Skeletal muscle satellite cell (primary cell): Measurements from ENCODE around the gene PSMG4.
A peak's percentile ranks its signal among the peaks of the same experiment; 100 is the strongest.
"Not testable (repeated sequence)": the region's sequence is repeated elsewhere in the genome, so short reads cannot be mapped to it uniquely, and the experiment has no call there.

ENCODE experiments used
- H3K27me3 ChIP-seq: 2 replicates; pipeline ENCODE4 v1.7.0; 2013; ENCODE audit warnings: low read length; ENCODE audit not compliant: control insufficient read depth, insufficient read depth
- H3K36me3 ChIP-seq: 2 replicates; pipeline ENCODE4 v1.7.0; 2013; ENCODE audit warnings: mild to moderate bottlenecking, control low read depth, low read length; ENCODE audit not compliant: insufficient read depth
- H3K4me1 ChIP-seq: 2 replicates; pipeline ENCODE4 v1.7.0; 2013; ENCODE audit warnings: low read length; ENCODE audit not compliant: control insufficient read depth, insufficient read depth
- H3K4me2 ChIP-seq: 2 replicates; pipeline ENCODE4 v1.7.0; 2013; ENCODE audit warnings: mild to moderate bottlenecking, low read length
- H3K4me3 ChIP-seq: 2 replicates; pipeline ENCODE4 v1.7.0; 2013; ENCODE audit warnings: low read length
- H3K9ac ChIP-seq: 2 replicates; pipeline ENCODE4 v1.7.0; 2013; ENCODE audit warnings: mild to moderate bottlenecking, low read depth, low read length, moderate library complexity
- H3K9me3 ChIP-seq: replicated peaks from 2 replicates; pipeline ENCODE4 v1.7.0; 2013; ENCODE audit warnings: mild to moderate bottlenecking, control low read depth, low read length

Gene PSMG4

DNA sequence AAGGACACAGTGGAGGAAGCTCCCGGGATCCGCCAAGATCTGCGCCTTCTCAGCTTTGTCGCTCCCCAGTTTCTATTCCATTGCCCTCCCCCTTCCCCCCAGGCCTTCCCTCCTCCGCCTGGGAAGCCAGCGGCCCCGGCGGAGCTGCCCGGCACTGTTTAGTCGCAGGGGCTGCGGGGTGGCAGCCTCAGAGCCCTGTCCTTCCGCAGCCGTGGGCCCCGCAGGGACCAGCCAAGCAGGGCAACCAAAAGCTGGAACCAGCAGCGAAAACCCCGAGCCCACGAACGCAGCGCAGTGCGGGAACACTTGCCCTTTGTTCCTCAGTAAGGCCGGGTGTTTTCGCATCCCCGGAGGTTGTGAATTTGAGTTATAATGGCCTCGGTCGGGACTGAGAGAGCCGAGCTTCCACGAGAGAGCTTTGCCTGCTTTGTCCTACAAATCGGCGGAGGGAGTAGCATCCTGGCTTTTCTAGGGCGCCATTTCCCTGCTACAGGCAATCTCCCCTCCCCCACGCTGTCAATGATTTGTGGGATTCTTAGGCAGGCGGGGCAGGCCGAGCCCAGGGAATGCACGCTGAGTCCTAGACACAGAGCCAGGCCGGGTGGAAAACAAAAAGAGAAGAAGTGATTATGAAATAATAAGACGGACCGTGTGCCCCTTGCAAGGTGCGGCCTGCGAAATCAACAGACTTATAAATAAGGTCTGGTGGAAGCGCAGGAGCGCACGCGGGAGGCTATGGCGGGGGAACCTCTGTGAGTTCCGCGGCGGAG, 27.3 kb upstream of the PSMG4 start:
- Histone ChIP-seq H3K4me1 (peaks cover 39% of the 10 kb centered on the region), H3K9me3 (no peaks in the 10 kb centered on the region), H3K9ac (peak overlapping the region; percentile 62), H3K27me3 (peaks cover 89% of the 10 kb centered on the region), H3K4me3 (peak overlapping the region; percentile 67), H3K4me2 (peak overlapping the region; percentile 83), H3K36me3 (no peaks in the 10 kb centered on the region)

DNA sequence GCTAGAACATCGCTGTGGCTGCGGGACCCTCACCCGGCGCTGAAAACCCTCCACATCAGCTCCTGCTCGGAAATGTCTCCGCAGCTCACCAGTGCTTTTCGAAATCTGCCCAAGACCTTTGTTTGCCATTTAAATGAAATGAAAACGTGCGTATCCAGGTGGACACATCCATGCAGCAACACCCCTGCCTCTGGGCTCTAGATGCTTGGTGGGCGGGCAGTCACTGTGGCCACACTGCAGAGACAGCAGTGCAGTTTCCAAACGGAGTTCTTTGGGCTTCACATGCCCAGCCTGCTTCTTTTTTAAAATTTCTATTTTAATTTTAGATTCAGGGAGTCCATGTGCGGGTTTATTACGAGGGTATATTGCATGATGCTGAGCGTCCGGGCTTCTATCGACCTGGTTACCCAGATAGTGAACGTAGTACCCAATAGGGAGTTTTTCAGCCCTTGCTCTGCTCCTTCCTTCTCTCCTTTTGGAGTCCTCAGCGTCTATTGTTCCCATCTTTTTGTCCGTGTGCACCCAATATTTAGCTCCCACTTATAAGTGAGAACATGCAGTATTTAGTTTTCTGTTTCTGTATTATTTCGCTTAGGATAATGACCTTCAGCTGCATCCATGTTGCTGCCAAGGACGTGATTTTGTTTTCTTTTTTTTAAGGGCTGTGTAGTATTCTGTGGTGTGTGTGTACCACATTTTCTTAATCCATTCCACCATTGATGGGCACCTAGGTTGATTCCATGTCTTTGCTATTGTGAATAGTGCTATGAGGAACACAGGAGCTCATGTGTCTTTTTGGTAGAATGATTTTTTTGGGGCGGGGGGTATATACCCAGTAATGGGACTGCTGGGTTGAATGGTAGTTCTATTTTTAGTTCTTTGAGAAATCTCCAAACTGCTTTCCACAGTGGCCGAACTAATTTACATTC, 26.5 kb upstream of the PSMG4 start:
- H3K4me1 ChIP-seq, result peaks cover 35% of the 10 kb centered on the region
- H3K27me3 ChIP-seq, result peaks cover 80% of the 10 kb centered on the region
- peak overlapping the region; percentile 62 for H3K9ac ChIP-seq
- peak overlapping the region; percentile 67 for H3K4me3 ChIP-seq
- H3K4me2 ChIP-seq, result peak overlapping the region; percentile 83
- H3K9me3 ChIP-seq, result no peaks in the 10 kb centered on the region
- H3K36me3 ChIP-seq, result no peaks in the 10 kb centered on the region

DNA sequence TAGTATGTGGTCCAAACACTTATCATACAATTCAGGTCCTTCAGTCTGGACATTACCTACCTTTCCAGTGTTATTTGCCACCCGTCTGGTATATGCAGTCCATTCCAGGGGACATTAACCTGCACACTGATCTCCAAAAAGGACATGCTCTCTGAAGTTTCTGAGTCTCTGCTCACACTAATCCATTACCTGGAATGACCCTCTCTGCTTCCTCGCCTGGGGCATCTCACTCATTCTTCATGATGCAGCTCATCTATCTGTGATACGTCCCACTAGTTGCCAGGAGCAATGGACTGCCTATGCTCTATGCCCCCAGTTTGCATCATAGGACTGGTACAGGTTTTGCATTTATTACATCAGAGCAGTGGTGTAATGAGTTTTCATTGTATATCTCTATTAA, 25.4 kb upstream of the PSMG4 start:
- Histone ChIP-seq H3K27me3 (peaks cover 73% of the 10 kb centered on the region), H3K4me1 (peaks cover 37% of the 10 kb centered on the region), H3K9ac (no peak overlapping the region)

DNA sequence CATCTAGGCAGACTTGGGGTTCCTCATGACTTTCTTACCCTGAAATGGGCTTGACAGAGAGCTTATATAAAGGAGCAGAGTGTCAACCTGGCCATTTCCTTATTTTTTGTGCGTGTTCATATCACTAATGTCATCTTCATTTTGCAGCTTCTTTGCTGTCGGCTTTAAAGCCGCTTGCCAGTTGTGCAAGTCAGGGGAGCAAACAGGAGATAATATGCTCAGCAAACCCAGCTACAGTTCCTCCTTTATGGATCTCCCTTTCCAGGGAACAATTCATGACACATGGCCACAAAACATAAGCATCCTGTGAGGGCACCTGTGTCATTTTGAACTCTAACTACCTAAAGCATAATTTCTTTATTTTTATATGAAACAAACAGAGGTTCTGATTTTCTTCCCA, 24.8 kb upstream of the PSMG4 start:
- Histone ChIP-seq H3K36me3 (no peaks in the 10 kb centered on the region), H3K4me2 (no peak overlapping the region), H3K9me3 (no peaks in the 10 kb centered on the region), H3K9ac (no peak overlapping the region), H3K4me1 (peaks cover 36% of the 10 kb centered on the region), H3K27me3 (peaks cover 70% of the 10 kb centered on the region), H3K4me3 (no peak overlapping the region)

More for the DNA sequence above, 25.4 kb upstream of the PSMG4 start:
- Histone ChIP-seq H3K9me3 (no peaks in the 10 kb centered on the region), H3K4me2 (no peak overlapping the region), H3K4me3 (no peak overlapping the region), H3K36me3 (no peaks in the 10 kb centered on the region)

DNA sequence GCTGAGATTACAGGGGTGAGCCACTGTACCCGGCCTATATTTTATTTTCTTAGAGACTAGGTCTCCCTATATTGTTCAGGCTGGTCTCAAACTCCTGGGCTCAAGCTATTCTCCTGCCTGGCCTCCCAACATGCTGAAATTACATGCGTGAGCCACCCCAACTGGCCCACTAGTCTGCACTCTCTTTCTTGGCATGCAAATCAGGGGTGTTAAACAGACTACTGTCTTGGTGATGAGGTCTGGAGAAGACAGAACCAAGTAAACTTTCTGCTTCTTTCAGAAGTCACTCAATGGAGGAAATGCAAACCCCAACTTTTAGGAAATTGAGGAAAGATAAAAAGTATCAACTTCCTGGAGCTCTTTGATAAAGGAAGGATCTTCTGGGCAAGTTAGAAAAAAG, 23.3 kb upstream of the PSMG4 start:
- Histone ChIP-seq H3K36me3 (no peaks in the 10 kb centered on the region), H3K9ac (no peak overlapping the region), H3K4me3 (no peak overlapping the region), H3K9me3 (no peaks in the 10 kb centered on the region), H3K4me2 (no peak overlapping the region), H3K27me3 (peaks cover 66% of the 10 kb centered on the region), H3K4me1 (peaks cover 26% of the 10 kb centered on the region)

DNA sequence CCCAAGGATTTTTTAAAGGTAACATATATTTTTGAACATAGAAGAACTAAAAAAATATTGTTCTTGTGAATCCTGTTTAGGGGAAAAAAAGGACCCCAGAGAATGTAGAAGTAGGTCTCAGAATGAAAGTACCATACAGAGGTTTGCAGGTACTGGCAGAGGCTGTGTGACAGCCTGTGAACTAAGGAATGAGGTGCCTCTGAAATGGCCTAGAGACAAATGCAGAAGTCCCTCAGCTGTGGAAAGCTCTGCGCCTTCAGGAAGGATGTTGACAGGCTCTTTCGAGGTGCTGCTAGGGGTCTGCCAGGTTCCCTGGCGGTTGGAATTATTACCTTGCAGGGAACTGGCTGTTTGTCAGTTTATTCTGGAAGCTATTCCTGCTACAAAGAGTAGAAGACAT, 22.7 kb upstream of the PSMG4 start:
- peaks cover 26% of the 10 kb centered on the region for H3K4me1 ChIP-seq
- H3K9ac ChIP-seq, result no peak overlapping the region
- H3K9me3 ChIP-seq, result no peaks in the 10 kb centered on the region
- H3K36me3 ChIP-seq, result no peaks in the 10 kb centered on the region
- no peak overlapping the region for H3K4me2 ChIP-seq
- peaks cover 63% of the 10 kb centered on the region for H3K27me3 ChIP-seq
- H3K4me3 ChIP-seq, result no peak overlapping the region

DNA sequence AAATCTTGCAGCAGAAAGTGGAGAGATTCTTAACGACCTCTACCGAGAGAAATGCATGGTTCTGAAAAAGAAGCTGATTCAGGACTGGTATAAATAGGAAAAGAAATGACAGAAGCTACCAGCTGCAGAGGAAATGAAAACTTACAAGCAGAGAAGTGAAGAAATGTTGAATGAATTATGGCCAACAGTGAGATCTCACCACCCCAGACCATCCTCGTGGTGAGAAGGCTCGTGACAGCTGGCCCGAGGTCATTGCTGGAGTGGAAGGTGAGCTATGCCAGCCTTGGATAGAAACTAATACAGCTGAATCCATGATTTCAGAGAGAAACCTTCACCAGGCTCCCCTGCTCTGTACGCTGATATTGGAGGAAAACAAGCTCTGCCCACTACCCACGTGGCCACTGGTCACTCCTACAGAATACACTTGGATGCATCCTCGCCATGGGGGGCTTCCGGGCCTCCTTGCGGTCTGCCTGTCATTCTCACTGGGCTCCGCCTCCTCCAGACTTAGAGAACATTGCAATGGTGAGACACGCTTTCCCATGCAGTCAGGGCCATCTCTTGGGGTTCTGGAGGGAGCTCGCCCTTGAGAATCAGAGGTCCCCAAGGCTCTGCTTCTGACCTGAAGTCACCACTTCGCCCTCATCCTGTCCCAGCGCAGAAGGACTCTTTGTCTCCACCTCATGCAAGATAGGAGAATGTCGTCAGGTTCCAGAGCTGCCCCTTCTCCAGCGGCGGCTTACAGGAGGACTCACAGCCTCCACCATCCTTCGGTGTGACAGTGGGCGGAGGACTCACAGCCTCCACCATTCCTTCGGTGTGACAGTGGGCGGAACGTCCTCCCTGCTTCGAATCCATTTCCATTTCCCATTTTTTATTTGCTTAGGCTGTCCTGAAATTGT, 20.7 kb upstream of the PSMG4 start:
- H3K4me3 ChIP-seq, result peak overlapping the region; percentile 58
- no peaks in the 10 kb centered on the region for H3K36me3 ChIP-seq
- peak overlapping the region; percentile 75 for H3K4me2 ChIP-seq
- peaks cover 17% of the 10 kb centered on the region for H3K4me1 ChIP-seq
- H3K27me3 ChIP-seq, result peaks cover 45% of the 10 kb centered on the region
- H3K9me3 ChIP-seq, result no peaks in the 10 kb centered on the region
- peak overlapping the region; percentile 51 for H3K9ac ChIP-seq

DNA sequence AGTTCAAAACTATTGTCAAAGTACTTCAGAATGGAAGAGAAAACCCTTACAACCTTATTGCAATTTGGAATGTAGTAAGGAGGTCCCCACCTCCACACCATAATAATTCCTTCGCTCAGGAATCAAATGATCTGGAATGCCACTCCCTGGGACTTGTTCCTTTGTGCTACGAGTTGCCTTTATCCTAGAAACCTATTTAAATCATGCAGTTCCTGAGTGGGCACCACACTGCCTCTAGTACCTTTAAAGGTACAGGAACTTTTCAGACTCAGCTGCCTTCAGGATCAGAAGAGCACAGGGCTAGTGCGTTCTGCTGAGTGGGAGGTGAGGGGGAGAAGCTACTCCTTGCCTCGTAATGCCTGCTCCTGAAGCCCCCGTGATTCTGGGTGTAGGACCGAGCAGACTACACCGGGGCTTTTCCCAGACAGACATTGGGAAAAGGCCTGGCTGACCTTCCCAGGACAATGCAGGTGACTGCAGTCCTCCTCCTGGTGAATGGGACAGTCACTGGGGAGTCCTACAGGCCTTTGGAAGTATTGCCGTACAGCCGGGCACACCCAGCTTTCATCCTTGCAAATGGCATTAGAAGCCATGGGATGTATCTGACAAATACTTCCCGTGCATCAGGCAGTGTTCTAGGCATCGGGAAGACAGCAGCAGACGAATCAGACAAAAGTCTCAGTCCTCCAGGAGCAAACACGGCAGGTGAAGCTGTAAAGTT, 19.5 kb upstream of the PSMG4 start:
- H3K4me3 ChIP-seq, result no peak overlapping the region
- peaks cover 17% of the 10 kb centered on the region for H3K4me1 ChIP-seq
- no peak overlapping the region for H3K4me2 ChIP-seq
- no peaks in the 10 kb centered on the region for H3K36me3 ChIP-seq
- peaks cover 39% of the 10 kb centered on the region for H3K27me3 ChIP-seq
- no peaks in the 10 kb centered on the region for H3K9me3 ChIP-seq
- no peak overlapping the region for H3K9ac ChIP-seq

DNA sequence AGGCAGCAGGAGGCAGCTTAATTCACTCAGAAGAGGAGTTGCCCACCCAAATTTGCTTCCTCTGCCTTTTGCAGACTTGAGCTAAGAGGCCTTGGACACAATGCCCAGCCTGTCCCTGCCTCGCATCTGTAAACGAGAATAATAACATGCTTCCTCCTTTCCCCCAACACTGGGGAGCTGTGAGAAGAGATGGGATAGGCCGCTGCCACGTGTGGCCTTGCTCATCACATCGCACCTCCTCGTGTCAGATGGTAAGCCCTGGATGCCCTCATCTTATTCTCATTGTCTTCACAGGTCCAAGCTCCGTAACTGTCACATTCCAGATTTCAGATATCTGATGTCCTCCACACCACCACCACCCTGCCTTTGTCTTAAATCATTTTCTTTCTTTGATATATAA, 18.2 kb upstream of the PSMG4 start:
- Histone ChIP-seq H3K4me2 (no peak overlapping the region), H3K27me3 (peaks cover 34% of the 10 kb centered on the region), H3K4me3 (no peak overlapping the region), H3K9ac (no peak overlapping the region), H3K9me3 (no peaks in the 10 kb centered on the region), H3K36me3 (no peaks in the 10 kb centered on the region), H3K4me1 (peaks cover 17% of the 10 kb centered on the region)

DNA sequence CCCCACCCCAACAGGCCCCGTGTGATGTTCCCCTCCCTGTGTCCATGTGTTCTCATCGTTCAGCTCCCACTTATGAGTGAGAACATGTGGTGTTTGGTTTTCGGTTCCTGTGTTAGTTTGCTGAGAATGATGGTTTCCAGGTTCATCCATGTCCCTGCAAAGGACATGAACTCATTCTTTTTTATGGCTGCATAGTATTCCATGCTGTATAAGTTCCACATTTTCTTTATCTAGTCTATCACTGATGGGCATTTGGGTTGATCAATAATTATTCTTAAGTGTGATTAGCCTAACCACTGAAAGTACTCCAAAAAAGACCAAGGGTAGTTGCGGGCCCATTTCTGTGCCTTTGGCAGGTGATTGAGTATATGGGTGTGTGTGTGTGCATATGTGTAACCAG, 17.0 kb upstream of the PSMG4 start:
- not testable (repeated sequence) for H3K4me2 ChIP-seq, H3K9me3 ChIP-seq, H3K36me3 ChIP-seq, H3K9ac ChIP-seq, H3K4me3 ChIP-seq
- H3K4me1 ChIP-seq, result peaks cover 20% of the 10 kb centered on the region
- peaks cover 26% of the 10 kb centered on the region for H3K27me3 ChIP-seq
